Activated CD8-positive, alpha-beta memory T cell treated with anti-CD3 and anti-CD28 coated beads for 4 hours (primary cell): ENCODE measurements around the gene SCN7A.
"Not testable (repeated sequence)": the region's sequence is repeated elsewhere in the genome, so short reads cannot be mapped to it uniquely, and the experiment has no call there.

Experiments used
- DNase-seq, 2 donors: peaks; one replicate each; pipeline ENCODE4 v3.0.0-alpha.2; 2020; ENCODE audit warnings: low read depth in 2 of 2

SCN7A gene

DNA sequence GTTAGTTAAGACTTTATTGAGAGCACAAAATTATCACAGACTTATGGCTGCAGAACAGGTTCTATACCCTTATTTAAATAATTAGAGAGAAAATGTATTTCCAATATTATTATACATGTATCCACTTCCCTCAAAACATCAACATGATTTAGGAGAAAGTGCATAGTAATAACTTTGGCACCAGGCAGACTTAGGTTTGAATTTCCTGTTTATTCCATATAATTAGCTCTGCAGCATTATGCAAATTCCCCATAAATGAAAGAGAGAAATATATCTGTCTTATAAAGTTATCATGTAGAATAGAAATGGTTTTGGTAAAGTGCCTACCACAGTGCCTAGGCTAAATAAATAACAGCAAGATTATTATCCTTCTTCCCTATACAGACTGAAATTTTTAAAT lies 133.6 kb downstream of the SCN7A start:
- no peak for DNase-seq

DNA sequence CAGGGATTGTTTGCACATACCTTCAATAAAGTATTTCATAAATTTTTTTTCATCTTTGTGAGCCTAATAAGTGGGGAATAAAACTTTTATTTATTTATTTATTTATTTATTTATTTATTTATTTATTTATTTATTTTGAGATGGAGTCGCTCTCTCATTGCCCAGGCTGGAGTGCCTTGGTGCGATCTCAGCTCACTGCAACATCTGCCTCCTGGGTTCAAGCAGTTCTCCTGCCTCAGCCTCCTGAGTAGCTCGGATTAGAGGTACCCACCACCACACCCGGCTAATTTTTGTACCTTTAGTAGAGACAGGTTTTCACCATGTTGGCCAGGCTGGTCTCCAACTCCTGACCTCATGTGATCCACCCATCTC lies 136.1 kb downstream of the SCN7A start:
- DNase-seq, result not testable (repeated sequence)

DNA sequence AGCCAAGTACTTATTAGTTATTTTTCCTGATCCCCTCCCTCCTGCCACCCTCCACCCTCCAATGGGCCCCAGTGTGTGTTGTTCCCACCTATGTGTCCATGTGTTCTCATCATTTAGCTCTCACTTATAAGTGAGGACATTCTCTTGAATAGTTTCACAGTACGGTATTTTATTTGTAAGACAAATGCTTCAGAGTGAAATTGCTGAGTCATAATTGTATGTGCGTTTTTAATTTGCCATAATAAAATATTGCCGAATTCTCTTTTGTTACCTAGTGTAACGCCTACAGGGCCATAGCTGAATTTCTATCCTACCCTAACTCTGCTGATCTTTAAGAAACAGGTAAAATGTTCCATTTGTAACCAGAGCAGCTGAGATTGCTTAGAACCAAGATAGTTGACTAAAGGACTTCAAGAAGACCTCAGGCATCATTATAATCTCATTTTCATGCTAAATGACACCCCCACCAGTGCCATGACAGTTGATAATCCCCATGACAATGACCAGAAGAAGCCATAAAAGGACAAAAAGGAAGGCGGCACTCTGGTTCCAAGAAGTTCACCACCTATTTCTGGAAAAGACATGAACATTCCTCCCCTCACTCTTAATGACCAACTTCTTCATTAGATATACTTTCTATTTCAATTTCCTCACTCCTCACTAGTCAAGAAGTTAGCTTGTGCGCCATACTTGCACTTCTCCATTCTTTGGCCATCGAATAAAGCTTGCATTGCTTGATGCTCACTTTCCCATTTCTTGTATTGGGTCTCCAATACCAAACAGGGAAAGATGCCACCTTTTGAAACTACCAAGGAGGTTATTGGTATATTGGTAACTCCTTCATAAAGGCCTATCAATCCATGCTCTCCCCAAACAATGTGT lies 136.7 kb downstream of the SCN7A start:
- DNase-seq, result no peak
